Measurements from ENCODE around the gene HTRA1. TPM values are rescaled to one million over a fixed set of nuclear protein-coding genes. Genes with fewer than 3 reads are reported as not detected.

The HTRA1 gene
- total RNA-seq, 1 experiment from 2014 or later = 18.6 TPM

DNA sequence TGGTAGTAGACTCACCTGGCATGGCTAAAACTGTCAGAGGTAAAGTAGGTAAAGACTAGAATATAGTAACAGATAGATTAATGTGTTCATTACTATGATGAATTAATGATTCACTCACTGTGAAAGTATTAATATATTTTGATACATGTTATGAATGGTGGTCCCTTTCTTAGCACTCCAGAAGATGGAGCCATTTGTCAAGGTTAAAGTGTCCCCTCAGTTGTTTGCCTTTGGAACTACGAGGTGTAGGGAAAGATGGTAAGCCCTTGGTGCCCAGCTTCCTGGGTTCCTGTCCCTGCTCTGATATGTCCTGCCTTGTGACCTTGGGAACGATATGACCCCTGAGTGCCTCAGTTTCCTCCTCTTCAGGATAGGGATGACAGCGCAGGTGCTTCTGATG, 49.4 kb downstream of the HTRA1 start:
- H3F3A ChIP-seq (ENCODE audit: low read length, unreplicated experiment) = no peaks in the 10 kb centered on the region
- H3K27ac ChIP-seq (ENCODE audit: low read length) = no peak overlapping the region
- ATAC-seq (no peak), DNase-seq (no peak)
- TF ChIP-seq, protein P1, sequence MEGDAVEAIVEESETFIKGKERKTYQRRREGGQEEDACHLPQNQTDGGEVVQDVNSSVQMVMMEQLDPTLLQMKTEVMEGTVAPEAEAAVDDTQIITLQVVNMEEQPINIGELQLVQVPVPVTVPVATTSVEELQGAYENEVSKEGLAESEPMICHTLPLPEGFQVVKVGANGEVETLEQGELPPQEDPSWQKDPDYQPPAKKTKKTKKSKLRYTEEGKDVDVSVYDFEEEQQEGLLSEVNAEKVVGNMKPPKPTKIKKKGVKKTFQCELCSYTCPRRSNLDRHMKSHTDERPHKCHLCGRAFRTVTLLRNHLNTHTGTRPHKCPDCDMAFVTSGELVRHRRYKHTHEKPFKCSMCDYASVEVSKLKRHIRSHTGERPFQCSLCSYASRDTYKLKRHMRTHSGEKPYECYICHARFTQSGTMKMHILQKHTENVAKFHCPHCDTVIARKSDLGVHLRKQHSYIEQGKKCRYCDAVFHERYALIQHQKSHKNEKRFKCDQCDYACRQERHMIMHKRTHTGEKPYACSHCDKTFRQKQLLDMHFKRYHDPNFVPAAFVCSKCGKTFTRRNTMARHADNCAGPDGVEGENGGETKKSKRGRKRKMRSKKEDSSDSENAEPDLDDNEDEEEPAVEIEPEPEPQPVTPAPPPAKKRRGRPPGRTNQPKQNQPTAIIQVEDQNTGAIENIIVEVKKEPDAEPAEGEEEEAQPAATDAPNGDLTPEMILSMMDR (conservative IDR thresholded peaks at IDR 0.05; ENCODE audit: low read depth, low read length) = no peak
- TF ChIP-seq EZH2phosphoT487 (IDR thresholded peaks at IDR 0.05; ENCODE audit: borderline replicate concordance, low read length) (no peak), EZH2 (IDR thresholded peaks at IDR 0.05; ENCODE audit: low read length, unreplicated experiment) (no peak)
- H3K4me1 ChIP-seq (ENCODE audit: insufficient read depth, low read length) = no peaks in the 10 kb centered on the region
- H3K4me3 ChIP-seq (ENCODE audit: low read length) = no peak overlapping the region
- CTCF ChIA-PET = no interaction called here
- no peaks in the 10 kb centered on the region for H3K27me3 ChIP-seq (ENCODE audit: low read length)
- POLR2A ChIA-PET (ENCODE audit: unreplicated experiment) = no interaction called here
- no peaks in the 10 kb centered on the region for H4K20me1 ChIP-seq (ENCODE audit: low read length)
- intact Hi-C loops (cut with micrococcal nuclease) = no loop called here
- no peak overlapping the region for H3K9ac ChIP-seq (ENCODE audit: low read length)
- no TSS peak for BruUV-seq (replicated peaks)
- no peaks in the 10 kb centered on the region for H3K36me3 ChIP-seq (ENCODE audit: low read depth, low read length)
- H3K4me2 ChIP-seq (ENCODE audit: low read length) = no peak overlapping the region
- no peaks in the 10 kb centered on the region for H3K79me2 ChIP-seq (ENCODE audit: low read length)
- H2AFZ ChIP-seq (ENCODE audit: low read length) = no peak overlapping the region
- H3K9me3 ChIP-seq (ENCODE audit: low read length) = no peaks in the 10 kb centered on the region
- H3K9me2 ChIP-seq (replicated peaks; ENCODE audit: low read length) = no peaks in the 10 kb centered on the region

DNA sequence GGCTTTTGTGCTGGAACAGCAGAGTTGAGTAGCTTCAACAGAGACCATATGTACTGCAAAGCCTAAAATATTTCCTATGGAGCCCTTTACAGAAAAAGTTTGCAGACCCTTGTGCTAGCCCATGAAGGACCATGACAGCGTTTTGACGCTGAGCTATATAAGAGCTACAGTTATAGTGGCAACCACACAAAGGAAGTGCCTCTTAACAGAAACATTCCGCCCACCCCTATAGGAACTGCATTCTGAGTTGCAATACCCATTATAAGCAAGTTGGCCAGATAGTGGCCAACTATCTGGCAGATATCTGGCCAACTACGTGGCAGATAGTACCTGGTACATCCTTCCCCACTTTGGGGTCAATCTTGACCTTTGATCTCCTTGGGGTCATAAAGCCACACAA, 51.7 kb downstream of the HTRA1 start:
- Histone ChIP-seq H3K27me3 (ENCODE audit: low read length) (no peaks in the 10 kb centered on the region), H3K4me2 (ENCODE audit: low read length) (no peak overlapping the region), H3K79me2 (ENCODE audit: low read length) (no peaks in the 10 kb centered on the region), H3K4me3 (ENCODE audit: low read length) (no peak overlapping the region), H3K9ac (ENCODE audit: low read length) (no peak overlapping the region), H3F3A (ENCODE audit: low read length, unreplicated experiment) (no peaks in the 10 kb centered on the region), H3K9me2 (replicated peaks; ENCODE audit: low read length) (no peaks in the 10 kb centered on the region), H3K36me3 (ENCODE audit: low read depth, low read length) (no peaks in the 10 kb centered on the region), H3K27ac (ENCODE audit: low read length) (no peak overlapping the region), H2AFZ (ENCODE audit: low read length) (no peak overlapping the region), H3K9me3 (ENCODE audit: low read length) (no peaks in the 10 kb centered on the region), H3K4me1 (ENCODE audit: insufficient read depth, low read length) (no peaks in the 10 kb centered on the region), H4K20me1 (ENCODE audit: low read length) (no peaks in the 10 kb centered on the region)
- intact Hi-C loops (cut with micrococcal nuclease) = no loop called here
- no peak for ATAC-seq
- ChIA-PET POLR2A (ENCODE audit: unreplicated experiment) (no interaction called here), CTCF (no interaction called here)
- DNase-seq = no peak
- TF ChIP-seq EZH2 (IDR thresholded peaks at IDR 0.05; ENCODE audit: low read length, unreplicated experiment) = no peak
- no TSS peak for BruUV-seq (replicated peaks)

DNA sequence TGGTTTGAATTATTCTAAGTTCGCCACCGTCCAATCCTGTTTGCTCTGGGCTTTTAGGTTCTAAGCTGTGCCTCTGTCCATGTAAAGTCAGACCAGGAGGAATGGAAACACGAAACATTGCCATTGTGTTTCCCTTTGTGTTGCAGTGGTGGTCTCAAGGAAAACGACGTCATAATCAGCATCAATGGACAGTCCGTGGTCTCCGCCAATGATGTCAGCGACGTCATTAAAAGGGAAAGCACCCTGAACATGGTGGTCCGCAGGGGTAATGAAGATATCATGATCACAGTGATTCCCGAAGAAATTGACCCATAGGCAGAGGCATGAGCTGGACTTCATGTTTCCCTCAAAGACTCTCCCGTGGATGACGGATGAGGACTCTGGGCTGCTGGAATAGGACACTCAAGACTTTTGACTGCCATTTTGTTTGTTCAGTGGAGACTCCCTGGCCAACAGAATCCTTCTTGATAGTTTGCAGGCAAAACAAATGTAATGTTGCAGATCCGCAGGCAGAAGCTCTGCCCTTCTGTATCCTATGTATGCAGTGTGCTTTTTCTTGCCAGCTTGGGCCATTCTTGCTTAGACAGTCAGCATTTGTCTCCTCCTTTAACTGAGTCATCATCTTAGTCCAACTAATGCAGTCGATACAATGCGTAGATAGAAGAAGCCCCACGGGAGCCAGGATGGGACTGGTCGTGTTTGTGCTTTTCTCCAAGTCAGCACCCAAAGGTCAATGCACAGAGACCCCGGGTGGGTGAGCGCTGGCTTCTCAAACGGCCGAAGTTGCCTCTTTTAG, 52.9 kb downstream of the HTRA1 start:
- intact Hi-C loops (cut with micrococcal nuclease) = no loop called here
- Histone ChIP-seq H3K36me3 (ENCODE audit: low read depth, low read length) (no peaks in the 10 kb centered on the region), H3K27ac (ENCODE audit: low read length) (no peak overlapping the region), H3K9me3 (ENCODE audit: low read length) (no peaks in the 10 kb centered on the region), H3K4me1 (ENCODE audit: insufficient read depth, low read length) (no peaks in the 10 kb centered on the region), H3K79me2 (ENCODE audit: low read length) (no peaks in the 10 kb centered on the region), H3K4me3 (ENCODE audit: low read length) (no peak overlapping the region), H3K27me3 (ENCODE audit: low read length) (no peaks in the 10 kb centered on the region), H2AFZ (ENCODE audit: low read length) (no peak overlapping the region), H3F3A (ENCODE audit: low read length, unreplicated experiment) (no peaks in the 10 kb centered on the region), H3K9me2 (replicated peaks; ENCODE audit: low read length) (no peaks in the 10 kb centered on the region), H3K4me2 (ENCODE audit: low read length) (no peak overlapping the region), H3K9ac (ENCODE audit: low read length) (no peak overlapping the region), H4K20me1 (ENCODE audit: low read length) (no peaks in the 10 kb centered on the region)
- POLR2A ChIA-PET (ENCODE audit: unreplicated experiment) = no interaction called here
- ATAC-seq = no peak
- CTCF ChIA-PET = interaction anchor here (0.6 kb wide), 1 partner anchor 189 kb away, joined by 4 read pairs; no protein-coding TSS in a partner anchor
- DNase-seq = no peak
- BruUV-seq (replicated peaks) = no TSS peak
- TF ChIP-seq EZH2phosphoT487 (IDR thresholded peaks at IDR 0.05; ENCODE audit: borderline replicate concordance, low read length) (no peak), EZH2 (IDR thresholded peaks at IDR 0.05; ENCODE audit: low read length, unreplicated experiment) (no peak)
- TF ChIP-seq, protein P1 (conservative IDR thresholded peaks at IDR 0.05; ENCODE audit: low read depth, low read length) = no peak
